HAP-1 (cell line): ENCODE results near the gene PRRT4.
A peak's percentile ranks its signal among the peaks of the same experiment; 100 is the strongest.

Experiments used
- DNase-seq, 2 experiments: peaks; one replicate each; pipeline ENCODE4 v3.0.0-alpha.2; 2016 to 2020; ENCODE audit warnings: low spot score in 2 of 2
- H3K27me3 ChIP-seq: fragments of 250-450 bp; sonication (Bioruptor Pico); 2 replicates; pipeline ENCODE4 v1.5.1; 2020; ENCODE audit warnings: low read depth, mild to moderate bottlenecking, moderate library complexity
- H3K36me3 ChIP-seq: fragments of 250-450 bp; sonication (Bioruptor Pico); replicated peaks from 2 replicates; pipeline ENCODE4 v1.5.1; 2020; ENCODE audit warnings: mild to moderate bottlenecking
- H3K4me1 ChIP-seq: fragments of 250-450 bp; sonication (Bioruptor Pico); 2 replicates; pipeline ENCODE4 v1.5.1; 2020; ENCODE audit warnings: mild to moderate bottlenecking
- H3K4me3 ChIP-seq: fragments of 250-450 bp; sonication (Bioruptor Pico); 2 replicates; pipeline ENCODE4 v1.5.1; 2020; ENCODE audit warnings: mild to moderate bottlenecking, moderate library complexity
- H3K9me3 ChIP-seq: fragments of 250-450 bp; sonication (Bioruptor Pico); 2 replicates; pipeline ENCODE4 v1.5.1; 2020; ENCODE audit warnings: mild to moderate bottlenecking, moderate library complexity
- in situ Hi-C: fragments of 300-500 bp; cut with MboI; formaldehyde crosslinking; loops from 3 replicates; pipeline ENCODE4 v1.14.3; 2020; ENCODE audit warnings: low sequenced_read_pairs, inconsistent platforms, mixed read lengths

The PRRT4 gene

DNA sequence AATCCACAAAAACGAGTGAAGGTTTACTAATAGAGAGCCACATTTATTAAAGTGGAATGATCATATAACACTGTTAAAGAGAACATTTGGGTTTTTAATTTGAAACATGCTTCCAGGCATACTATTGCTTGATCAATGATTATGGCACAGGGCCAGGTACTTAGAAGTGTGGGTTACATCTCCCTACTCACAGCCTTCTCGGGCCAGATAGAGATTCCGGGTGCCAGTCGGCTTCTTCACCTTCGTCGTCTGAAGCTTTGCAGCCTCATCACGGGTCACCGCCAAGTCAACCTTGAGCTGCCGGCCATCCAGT is 37.2 kb downstream of the PRRT4 start:
- no peak for DNase-seq
- no peak overlapping the region for H3K4me3 ChIP-seq
- H3K36me3 ChIP-seq, result peaks cover 73% of the 10 kb centered on the region
- no peaks in the 10 kb centered on the region for H3K4me1 ChIP-seq
- no peaks in the 10 kb centered on the region for H3K27me3 ChIP-seq
- H3K9me3 ChIP-seq, result no peaks in the 10 kb centered on the region
- in situ Hi-C loops, result no loop called here

DNA sequence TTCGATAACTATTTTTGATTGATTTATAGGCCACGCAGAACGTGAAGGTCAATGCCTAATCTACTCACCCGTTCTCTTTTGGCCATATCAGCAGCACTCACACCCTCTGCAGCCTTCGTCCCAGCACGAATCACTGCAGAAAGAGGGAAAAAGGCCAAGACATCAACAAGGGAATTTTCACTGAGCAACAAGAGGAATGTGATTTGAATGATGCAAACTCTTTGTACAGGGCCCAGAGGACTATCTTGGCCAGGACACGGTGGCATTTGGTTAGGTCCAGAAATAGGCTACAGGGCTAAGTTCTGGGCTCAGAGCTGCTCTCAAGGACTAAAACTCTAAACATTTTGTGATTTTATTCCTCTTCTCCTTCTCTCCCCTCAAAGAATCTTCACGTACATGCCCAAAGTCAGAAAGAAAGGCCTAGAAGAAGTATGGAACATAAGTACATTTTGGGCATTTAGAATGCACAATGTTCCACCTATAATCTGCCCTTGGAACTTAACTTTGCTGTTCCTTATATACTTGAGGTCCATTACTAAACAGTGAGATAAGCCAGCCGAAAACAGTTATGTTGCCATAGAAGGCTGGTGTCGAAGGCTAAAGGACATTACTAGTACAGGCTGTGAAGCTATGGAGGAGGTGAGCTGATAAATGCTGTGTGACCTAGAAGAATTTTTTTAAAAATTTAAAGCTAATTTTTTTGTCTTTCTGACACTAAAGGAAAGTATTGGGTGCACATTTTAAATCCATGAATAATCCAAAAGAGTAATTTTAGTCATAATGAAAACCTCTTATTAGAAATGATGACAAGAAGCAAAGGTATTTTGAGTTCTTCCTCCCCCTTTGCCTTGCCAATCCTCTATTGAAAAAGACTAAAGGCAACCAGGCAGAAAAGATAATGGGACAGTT is 37.8 kb downstream of the PRRT4 start:
- no peaks in the 10 kb centered on the region for H3K9me3 ChIP-seq
- H3K4me1 ChIP-seq, result no peaks in the 10 kb centered on the region
- H3K27me3 ChIP-seq, result no peaks in the 10 kb centered on the region
- no peak for DNase-seq
- H3K36me3 ChIP-seq, result peaks cover 79% of the 10 kb centered on the region
- in situ Hi-C loops, result no loop called here
- H3K4me3 ChIP-seq, result no peak overlapping the region

DNA sequence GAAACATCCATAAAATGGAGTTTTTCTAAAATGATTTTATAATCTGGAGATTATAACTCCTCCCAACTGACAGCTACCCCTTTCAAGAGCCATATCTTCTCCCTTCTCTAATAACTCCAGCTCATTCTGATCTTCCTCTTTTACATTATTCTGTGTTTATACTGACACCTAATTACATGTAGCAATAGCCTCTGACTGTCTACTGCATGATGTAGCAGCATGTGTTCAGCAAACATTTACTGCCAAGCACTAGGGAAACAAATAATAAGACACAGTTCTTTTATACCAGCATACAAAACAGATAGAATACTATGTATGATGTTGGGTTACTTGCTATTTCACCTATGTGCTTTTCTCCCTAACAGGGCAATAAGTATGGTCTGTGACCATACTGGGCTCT is 38.5 kb downstream of the PRRT4 start:
- Histone ChIP-seq H3K9me3 (no peaks in the 10 kb centered on the region), H3K4me1 (no peaks in the 10 kb centered on the region), H3K27me3 (no peaks in the 10 kb centered on the region), H3K4me3 (no peak overlapping the region), H3K36me3 (peaks cover 82% of the 10 kb centered on the region)
- in situ Hi-C loops, result no loop called here
- no peak for DNase-seq

DNA sequence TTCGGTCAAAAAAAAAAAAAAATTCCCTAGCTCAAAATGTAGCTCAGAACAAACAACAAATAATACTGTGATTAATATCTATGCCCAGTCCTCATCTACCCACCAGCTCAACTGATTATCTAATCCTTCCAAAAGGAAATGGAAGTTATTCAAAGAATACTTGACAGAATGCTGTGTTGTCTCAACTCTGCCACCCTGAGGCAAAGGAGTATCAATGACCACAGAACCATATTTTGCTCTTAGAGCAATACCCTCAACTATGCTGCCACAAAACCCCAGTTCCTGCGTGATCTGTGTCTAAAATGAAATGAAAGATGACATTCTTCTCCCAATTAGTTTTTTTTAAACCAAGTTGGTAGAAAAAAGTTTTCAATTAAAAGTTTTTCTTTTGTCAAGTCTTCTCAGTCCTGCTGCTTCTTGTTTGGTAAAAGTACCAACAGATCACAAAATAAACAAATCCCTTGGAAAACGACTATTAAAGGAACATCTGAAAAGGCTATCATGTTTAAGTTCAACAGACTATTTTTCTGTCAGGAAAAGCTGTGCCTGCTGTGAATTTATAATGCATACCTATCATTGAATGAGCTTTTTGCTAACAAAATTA is 39.3 kb downstream of the PRRT4 start:
- peak; percentile 19 to 24 for DNase-seq
- Histone ChIP-seq H3K36me3 (peaks cover 88% of the 10 kb centered on the region), H3K4me1 (no peaks in the 10 kb centered on the region), H3K9me3 (no peaks in the 10 kb centered on the region), H3K4me3 (no peak overlapping the region), H3K27me3 (no peaks in the 10 kb centered on the region)
- in situ Hi-C loops, result no loop called here

DNA sequence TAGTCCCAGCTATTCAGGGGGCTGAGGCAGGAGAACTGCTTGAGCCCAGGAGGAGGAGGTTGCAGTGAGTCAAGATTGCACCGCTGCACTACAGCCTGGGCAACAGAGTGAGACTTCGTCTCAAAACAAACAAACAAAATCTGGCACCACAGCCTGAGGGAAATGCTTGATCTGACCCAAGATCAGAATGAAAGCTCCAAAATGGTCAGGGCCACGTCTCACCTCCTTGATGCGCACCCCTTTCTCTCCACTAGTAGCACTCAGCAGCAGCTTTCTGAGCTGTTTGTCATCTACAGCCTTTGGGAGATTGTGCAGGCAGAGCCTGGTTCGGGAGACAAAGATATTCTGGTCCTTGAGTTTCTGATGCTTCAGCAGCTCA is 40.5 kb downstream of the PRRT4 start:
- peaks cover 89% of the 10 kb centered on the region for H3K36me3 ChIP-seq
- in situ Hi-C loops, result no loop called here
- no peak for DNase-seq

DNA sequence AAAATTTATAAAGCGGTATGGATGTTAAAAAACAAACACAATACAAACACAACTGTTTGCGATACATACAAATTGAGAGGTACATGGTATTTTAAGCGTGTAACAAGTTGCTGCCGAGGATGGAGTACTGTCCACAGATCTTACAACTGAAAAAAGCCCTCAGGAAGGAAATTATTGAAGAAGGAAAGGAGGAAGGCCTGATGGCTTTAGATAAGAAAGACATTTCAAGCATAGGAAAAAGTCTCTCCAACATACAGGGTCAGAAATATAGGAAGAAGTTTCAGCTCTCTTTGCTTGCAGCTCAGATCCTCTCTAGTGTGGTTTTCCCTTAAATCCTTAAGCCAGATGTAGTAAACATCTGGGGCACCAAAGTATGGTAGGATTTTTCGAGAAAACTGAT is 42.8 kb downstream of the PRRT4 start:
- in situ Hi-C loops, result no loop called here
- H3K4me3 ChIP-seq, result no peak overlapping the region
- H3K9me3 ChIP-seq, result no peaks in the 10 kb centered on the region
- no peaks in the 10 kb centered on the region for H3K27me3 ChIP-seq
- H3K4me1 ChIP-seq, result no peaks in the 10 kb centered on the region
- H3K36me3 ChIP-seq, result peaks cover 90% of the 10 kb centered on the region
- no peak for DNase-seq

More for the DNA sequence above, 40.5 kb downstream of the PRRT4 start:
- H3K27me3 ChIP-seq, result no peaks in the 10 kb centered on the region
- H3K4me3 ChIP-seq, result no peak overlapping the region
- H3K9me3 ChIP-seq, result no peaks in the 10 kb centered on the region
- no peaks in the 10 kb centered on the region for H3K4me1 ChIP-seq

DNA sequence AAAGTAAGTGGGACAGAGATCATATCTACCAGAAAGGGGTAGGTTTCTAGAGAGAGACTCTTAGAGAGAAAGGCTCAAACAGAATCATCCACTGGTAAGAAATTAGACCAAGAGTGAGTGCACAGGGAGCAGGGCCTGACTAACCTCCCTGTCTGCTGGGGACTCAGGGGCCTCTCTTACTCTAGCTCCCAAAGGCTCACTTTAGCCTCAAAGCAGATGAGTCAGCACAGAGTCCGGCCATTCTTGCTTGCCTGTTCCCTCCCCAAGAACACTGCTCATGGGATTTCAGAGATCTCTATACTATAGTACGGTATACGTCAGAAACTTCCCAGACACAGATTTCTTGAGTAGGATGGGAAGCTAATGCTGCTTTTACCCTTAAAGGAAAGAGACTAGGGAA is 50.5 kb downstream of the PRRT4 start:
- DNase-seq, result no peak
- in situ Hi-C loops, result no loop called here
- Histone ChIP-seq H3K27me3 (no peaks in the 10 kb centered on the region), H3K4me3 (no peak overlapping the region), H3K4me1 (no peaks in the 10 kb centered on the region), H3K36me3 (peaks cover 83% of the 10 kb centered on the region), H3K9me3 (no peaks in the 10 kb centered on the region)

DNA sequence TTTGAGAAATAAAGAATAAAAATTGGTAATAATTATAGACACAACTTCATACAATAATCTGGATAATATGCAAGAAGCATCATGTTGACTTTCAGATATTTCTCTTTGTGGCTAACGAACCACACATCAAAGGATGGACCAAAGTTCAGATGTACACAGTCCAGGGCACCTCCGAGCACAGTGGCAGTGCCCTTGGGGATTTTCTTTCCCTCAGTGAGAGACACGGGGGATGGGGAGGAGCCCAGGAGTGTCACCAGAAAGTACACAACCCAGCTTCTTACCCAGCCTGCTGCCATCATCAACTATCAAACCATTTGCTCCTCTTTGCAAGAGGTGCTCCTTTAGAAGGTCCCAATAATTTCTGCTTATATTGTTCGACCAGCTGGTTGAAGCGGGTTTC is 51.0 kb downstream of the PRRT4 start:
- peaks cover 83% of the 10 kb centered on the region for H3K36me3 ChIP-seq
- in situ Hi-C loops, result no loop called here
- no peak for DNase-seq
- H3K9me3 ChIP-seq, result no peaks in the 10 kb centered on the region
- no peak overlapping the region for H3K4me3 ChIP-seq
- H3K4me1 ChIP-seq, result no peaks in the 10 kb centered on the region
- H3K27me3 ChIP-seq, result no peaks in the 10 kb centered on the region

DNA sequence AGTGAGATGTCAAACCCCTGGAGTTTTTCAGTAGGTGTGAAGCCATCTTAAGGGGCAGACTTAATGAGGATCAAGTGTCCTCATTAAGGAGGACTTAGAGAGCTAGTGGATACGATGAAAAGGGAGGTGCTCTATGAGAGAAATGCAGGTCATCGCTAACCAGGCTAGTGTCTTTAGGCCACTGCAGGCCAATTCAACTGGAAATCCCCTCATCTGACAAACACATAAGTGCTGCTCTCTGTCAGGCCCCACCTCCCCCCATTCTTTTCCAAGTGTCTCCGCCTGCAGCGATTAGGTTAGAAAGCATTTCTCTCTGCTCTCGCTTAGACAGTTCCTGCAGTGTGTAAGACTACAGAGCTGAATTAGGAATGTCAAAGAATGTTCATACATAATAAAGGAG is 51.5 kb downstream of the PRRT4 start:
- Histone ChIP-seq H3K27me3 (no peaks in the 10 kb centered on the region), H3K4me1 (no peaks in the 10 kb centered on the region), H3K36me3 (peaks cover 82% of the 10 kb centered on the region), H3K4me3 (no peak overlapping the region), H3K9me3 (no peaks in the 10 kb centered on the region)
- no peak for DNase-seq
- in situ Hi-C loops, result no loop called here

DNA sequence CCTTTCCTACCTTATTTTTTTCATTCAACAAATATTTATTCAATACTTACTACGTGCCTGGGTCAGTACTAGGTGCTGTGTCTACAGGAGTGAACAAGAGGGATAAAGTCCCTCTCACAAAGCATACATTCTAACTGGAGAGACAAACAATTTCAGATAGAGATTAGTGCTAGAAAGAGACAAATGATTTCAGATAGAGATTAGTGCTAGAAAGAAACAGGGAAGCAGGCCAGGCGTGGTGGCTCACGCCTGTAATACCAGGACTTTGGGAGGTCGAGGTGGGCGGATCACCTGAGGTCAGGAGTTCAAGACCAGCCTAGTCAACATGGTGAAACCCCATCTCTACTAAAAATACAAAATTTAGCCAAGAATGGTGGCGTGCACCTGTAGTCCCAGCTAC is 52.4 kb downstream of the PRRT4 start:
- H3K4me3 ChIP-seq, result no peak overlapping the region
- DNase-seq, result no peak
- peaks cover 78% of the 10 kb centered on the region for H3K36me3 ChIP-seq
- H3K9me3 ChIP-seq, result no peaks in the 10 kb centered on the region
- H3K27me3 ChIP-seq, result no peaks in the 10 kb centered on the region
- no peaks in the 10 kb centered on the region for H3K4me1 ChIP-seq
- in situ Hi-C loops, result no loop called here

DNA sequence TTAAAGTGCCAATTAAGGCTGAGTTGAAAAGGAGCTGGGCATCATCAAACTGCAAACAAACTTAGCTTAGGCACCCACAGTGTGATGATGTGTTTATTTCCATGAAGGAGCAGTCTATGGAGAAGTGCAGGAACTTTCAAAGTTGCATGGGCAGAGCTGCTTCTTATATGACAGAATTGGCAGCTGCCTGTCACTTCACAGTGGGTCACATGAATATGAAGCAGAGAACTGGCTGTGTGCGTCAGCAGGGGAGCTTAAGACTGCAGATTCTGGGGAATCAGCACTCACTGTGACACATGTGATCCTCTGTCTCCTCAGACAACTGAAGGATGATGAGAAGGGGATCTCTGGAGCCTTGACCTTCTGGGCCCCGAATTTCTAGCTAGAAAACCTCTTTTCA is 54.4 kb downstream of the PRRT4 start:
- H3K36me3 ChIP-seq, result peaks cover 63% of the 10 kb centered on the region
- no peaks in the 10 kb centered on the region for H3K4me1 ChIP-seq
- DNase-seq, result no peak
- in situ Hi-C loops, result no loop called here
- no peak overlapping the region for H3K4me3 ChIP-seq
- no peaks in the 10 kb centered on the region for H3K9me3 ChIP-seq
- no peaks in the 10 kb centered on the region for H3K27me3 ChIP-seq

DNA sequence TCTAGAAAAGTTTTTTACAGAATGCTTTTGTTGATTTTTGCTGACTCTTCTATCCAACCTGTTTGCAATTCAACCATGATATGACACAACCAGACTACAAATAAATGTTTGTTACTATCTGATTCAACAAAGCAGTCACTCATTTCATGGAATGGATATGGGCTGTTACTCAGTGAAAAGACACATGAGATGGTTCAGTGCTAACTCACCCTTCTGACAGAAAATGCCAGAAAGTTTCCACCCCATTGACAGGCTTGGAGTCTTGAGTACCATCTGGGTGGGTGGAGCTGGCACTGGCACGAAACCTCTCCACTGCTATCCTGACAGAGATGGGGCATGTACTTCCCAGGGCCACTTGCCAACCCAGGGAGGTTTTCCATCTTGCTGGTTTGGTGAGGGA is 57.3 kb downstream of the PRRT4 start:
- no peak overlapping the region for H3K4me3 ChIP-seq
- in situ Hi-C loops, result no loop called here
- DNase-seq, result no peak
- no peaks in the 10 kb centered on the region for H3K9me3 ChIP-seq
- no peaks in the 10 kb centered on the region for H3K27me3 ChIP-seq
- peaks cover 39% of the 10 kb centered on the region for H3K36me3 ChIP-seq
- peaks cover 6% of the 10 kb centered on the region for H3K4me1 ChIP-seq

DNA sequence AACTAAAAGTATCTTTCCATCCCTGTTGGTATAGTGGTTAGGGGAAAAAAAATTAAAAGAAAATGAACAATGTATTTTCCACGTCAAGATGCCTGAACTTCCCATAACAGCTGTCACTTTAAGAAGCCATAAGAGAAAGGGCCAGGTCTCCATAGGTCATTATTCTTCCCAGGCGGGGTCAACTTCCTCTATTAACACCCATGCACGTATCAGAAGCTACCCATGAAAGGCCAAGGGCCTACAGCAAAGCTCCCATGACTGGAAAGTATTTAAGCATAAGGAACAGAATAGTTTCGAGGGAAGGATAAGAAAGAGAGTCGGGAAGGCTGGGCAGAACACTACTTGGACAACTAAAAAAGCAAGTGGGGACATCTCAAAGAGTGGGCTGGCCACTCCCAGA is 57.8 kb downstream of the PRRT4 start:
- H3K4me3 ChIP-seq, result no peak overlapping the region
- peaks cover 39% of the 10 kb centered on the region for H3K36me3 ChIP-seq
- H3K27me3 ChIP-seq, result no peaks in the 10 kb centered on the region
- no peaks in the 10 kb centered on the region for H3K9me3 ChIP-seq
- in situ Hi-C loops, result no loop called here
- no peak for DNase-seq
- peaks cover 9% of the 10 kb centered on the region for H3K4me1 ChIP-seq

DNA sequence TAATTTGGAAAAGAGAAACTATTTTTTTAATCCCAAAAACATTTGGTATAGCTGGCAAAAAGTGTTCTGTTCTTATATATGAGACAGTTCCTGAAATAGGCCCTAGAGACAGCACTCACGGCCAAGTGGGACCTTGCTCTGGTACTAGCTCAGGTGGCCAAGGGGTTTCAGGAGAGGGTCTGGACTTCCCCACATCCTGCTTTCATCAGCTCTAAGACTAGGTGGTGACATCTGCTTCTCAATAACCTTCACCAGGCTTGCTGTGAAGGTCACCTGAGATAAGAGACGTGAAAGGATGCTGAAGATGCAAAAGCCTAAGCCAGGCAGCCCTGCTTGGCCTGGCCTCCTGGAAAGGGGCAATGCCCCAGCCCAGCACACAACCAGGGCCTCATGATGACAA is 58.4 kb downstream of the PRRT4 start:
- Histone ChIP-seq H3K4me3 (no peak overlapping the region), H3K36me3 (peaks cover 35% of the 10 kb centered on the region), H3K27me3 (no peaks in the 10 kb centered on the region), H3K4me1 (peaks cover 9% of the 10 kb centered on the region), H3K9me3 (no peaks in the 10 kb centered on the region)
- in situ Hi-C loops, result no loop called here
- no peak for DNase-seq
